Measurements from ENCODE around the gene DCUN1D3.
"Not testable (repeated sequence)": the region's sequence is repeated elsewhere in the genome, so short reads cannot be mapped to it uniquely, and the experiment has no call there.

DCUN1D3 gene

DNA sequence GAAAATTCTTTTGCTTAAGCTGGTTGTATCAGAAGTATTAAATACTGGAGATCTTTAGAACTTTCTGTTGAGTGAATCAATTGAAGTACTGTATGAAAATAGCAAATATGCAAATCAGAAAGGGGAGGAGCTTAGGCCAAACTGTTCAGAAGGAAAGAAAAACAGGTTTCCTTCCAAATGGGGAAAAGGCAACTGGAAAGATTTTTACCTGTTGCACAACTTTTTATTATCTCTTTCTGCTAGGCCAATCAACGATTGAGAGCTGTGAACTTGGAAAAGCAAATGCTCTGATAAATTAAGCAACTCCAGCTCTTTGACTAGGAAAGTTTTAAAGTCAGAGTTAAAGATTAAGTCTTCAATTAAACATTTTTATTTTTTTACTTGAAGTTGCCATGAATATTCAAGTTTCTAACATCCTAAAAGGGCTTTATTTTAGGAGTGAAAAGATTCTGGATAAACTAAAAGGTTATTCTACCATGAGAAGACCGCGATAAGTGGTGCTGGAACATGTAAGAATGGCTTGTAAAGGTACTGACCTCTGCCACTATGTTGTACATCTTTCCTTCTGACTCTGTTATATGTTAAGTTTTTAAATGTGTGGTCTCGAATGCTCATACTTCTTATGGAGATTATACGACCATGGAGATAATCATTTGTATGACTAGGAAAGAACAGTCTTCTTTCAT, 16.5 kb downstream of the DCUN1D3 start:
- DNase-seq, result no peak

GRCh38 chr16:20881503-20881878, 18.7 kb downstream of the DCUN1D3 start:
- DNase-seq, result no peak

- DNase-seq, result no peak
Observed at GRCh38 chr16:20880867-20881502, 19.2 kb downstream of the DCUN1D3 start.

- DNase-seq, result no peak
Observed at GRCh38 chr16:20879175-20880040, 20.8 kb downstream of the DCUN1D3 start.

DNA sequence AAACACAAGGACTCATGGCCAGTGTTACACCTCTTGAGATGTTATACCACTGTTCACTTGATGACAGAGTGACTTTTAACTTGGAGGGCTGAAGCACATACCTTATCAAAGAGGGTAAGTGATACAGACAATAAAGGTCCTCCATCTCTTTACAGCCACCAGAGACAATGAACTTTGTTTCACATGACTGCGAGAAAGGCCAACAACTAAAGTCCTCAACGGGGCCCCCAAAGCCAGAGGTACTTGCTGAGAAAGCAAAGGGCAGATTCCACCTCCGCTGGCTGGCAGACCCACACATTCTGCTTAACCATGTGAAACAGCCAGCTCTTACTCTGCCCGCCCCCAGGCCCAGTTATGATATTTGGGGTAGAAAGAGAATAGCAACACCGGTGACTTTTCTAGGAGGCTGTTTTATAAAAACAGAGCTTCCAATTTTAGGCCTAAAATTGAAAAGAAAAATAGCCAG, 21.4 kb downstream of the DCUN1D3 start:
- no peak for DNase-seq

DNA sequence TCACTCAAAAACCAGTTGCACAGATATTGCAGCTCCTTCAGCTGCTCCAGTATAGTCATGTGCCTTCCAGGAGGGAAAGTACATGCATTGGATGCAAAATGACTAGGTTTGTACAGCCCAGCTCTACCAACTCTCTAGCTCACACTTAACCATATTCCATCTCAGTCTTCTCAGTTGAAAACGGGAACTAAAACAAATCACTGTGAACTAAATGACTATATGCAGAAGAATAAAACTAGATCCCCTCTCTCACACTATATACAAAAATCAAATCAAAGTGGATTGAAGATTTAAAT, 24.9 kb downstream of the DCUN1D3 start:
- DNase-seq, result no peak

DNA sequence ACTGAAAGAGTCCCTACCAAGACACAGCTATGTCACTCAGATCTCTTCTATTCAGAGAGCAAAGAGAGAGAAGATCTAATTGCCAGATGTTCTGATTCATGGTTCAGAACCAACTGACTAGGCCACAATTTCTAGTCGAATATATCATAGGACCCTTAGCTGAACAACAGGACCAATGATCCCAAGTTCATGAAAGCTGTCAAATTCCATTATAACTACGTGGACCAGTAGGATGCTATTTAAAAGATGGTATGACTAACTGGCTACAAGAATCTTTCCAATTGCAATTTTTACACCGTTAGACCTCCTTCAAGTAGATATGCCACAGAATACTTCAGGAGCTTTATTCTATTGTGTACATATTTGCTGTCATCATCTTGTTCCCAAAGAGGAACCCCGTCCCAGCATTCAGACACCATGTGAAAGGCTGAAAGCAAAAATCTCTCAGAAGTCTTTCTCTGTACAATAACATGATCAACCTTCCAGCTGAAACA, 26.0 kb downstream of the DCUN1D3 start:
- DNase-seq, result no peak

GRCh38 chr16:20873331-20873730, 26.8 kb downstream of the DCUN1D3 start:
- no peak for DNase-seq

- no peak for DNase-seq
Observed at GRCh38 chr16:20871941-20872815, 28.0 kb downstream of the DCUN1D3 start.

- no peak for DNase-seq
Observed at GRCh38 chr16:20871258-20871657, 28.9 kb downstream of the DCUN1D3 start.

GRCh38 chr16:20870122-20870820, 29.9 kb downstream of the DCUN1D3 start:
- DNase-seq, result no peak

DNA sequence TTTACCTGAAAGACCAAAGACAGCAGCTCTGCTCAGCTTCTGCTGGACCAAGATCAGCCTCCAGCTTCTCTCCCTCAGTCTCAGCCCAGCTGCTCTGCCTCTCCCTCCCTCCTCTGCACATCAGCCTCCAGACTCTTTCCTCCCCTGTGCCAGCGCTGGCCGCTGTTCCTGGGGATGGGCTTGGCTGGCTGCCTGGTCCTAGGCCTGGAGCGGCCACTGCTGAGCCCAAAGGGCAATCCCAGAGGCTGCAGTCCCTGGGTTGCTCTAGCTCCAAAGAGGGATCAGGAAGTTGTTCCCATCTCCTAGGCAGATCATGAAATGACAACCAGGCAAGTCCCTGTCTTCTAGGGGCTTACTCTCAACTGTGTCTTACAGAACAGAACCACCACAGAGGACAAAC, 31.3 kb downstream of the DCUN1D3 start:
- DNase-seq, result no peak

- no peak for DNase-seq
Observed at GRCh38 chr16:20867585-20867984, 32.6 kb downstream of the DCUN1D3 start.

DNA sequence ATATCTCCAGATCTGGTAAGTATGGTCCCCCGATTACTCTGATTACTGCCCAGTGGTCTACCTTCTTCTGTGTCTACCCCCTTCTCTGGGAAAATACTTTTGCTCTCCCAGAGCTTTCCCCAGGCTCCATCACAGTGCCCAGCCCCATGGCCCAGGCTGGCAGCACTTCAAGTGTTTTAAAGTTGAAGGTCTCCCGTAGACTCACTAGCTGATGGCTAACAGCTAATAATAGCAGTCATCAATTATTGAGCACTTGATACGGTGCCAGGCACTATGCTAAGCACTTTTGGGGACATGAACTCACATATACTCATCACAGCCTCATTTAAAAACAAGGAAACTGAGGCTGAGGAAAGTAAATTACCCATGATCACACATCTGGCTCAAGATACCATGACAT, 33.4 kb downstream of the DCUN1D3 start:
- DNase-seq, result no peak

- DNase-seq, result no peak
Observed at GRCh38 chr16:20866145-20866772, 33.9 kb downstream of the DCUN1D3 start.

DNA sequence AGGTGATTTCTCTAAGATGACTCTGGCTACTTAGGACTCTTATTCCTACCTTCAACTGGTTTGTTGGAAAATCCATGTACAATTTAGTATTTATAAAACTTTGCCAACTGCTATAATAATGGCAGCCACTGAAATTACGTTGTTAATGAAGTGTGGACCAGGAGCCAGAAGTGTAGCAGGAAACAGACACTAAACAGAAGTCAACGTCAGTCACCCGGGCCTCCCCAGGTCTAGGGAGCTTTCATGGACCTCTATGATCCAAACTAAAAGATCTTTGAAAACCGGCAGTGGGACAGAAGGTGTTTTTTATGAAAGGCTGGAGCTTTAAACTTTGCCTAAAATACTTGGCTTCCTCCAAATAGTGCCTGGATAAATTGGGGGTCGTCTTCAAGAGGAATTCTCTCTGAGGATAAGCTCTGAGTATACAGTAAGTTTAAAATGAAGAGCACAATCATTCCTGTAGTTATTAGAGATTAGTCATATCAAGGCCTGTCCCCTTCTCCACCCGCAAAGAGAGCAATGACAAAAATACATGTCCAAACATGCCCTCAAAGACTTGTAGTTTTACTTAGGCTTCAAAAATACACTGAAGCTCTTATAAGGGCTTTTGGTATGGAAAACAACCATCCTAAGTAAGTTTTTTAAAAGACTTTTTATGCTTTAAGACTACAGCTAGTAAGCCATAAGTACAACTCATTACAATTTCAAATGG, 34.6 kb downstream of the DCUN1D3 start:
- no peak for DNase-seq

DNA sequence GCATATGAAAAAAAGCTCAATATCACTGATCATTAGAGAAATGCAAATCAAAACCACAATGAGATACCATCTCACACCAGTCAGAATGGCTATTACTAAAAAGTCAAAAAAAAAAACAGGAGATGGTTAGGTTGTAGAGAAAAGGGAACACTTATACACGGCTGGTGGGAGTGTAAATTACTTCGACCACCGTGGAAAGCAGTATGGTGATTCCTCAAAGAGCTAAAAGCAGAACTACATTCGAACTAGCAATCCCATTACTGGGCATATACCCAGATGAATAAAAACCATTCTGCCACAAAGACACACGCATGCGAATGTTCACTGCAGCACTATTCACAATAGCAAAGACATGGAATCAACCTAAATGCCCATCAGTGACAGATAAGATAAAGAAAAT, 35.8 kb downstream of the DCUN1D3 start:
- not testable (repeated sequence) for DNase-seq

- DNase-seq, result no peak
Observed at GRCh38 chr16:20862162-20862960, 37.8 kb downstream of the DCUN1D3 start.

GRCh38 chr16:20860995-20861394, 39.2 kb downstream of the DCUN1D3 start:
- not testable (repeated sequence) for DNase-seq

- no peak for DNase-seq
Observed at GRCh38 chr16:20860361-20860760, 39.8 kb downstream of the DCUN1D3 start.

All from NCI-H2227 treated with DMSO at 0.1 percent for 48 hours (cell line).